ENCODE measurements around the gene CDH18.

The CDH18 gene

DNA sequence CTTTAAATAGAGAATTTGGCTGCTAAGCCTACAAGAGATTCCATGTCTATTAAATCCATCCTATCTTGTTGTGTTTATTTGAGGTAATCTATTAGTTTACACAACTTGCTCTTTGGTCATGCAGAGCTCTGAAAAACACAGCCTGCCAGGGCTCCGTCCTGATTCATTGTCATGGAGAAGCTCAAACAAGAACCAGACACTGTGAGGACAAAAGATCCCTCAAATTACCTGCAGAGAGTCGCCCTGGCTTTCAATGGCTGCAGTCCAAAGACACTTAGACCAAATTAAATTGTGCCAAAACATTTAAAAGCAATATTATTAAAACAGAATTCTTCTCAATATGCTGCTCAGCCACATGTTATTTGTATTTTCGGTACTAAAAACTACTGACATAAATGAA, 60.1 kb downstream of the CDH18 start:
- H3K36me3 ChIP-seq (ENCODE audit: insufficient read depth, low read length): no peaks in the 10 kb centered on the region

DNA sequence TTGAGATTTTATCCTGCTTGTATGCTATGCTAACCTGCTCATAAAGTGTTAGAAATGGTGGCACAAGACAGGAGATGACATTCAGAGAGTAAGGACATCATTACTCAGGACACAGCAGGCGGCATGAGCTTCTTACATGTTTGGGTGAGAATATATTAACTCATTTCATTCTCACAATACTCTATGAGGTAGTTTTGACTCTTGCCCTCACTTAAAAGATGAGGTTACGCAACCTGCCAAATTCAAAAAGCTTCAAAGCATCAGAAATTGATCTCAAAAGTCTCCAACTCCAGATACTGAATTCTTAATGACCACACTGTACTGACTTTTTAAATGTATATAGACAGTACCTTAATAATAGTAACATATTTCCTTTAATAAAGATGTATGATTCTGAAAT, 60.8 kb downstream of the CDH18 start:
- Histone ChIP-seq H3K36me3 (ENCODE audit: insufficient read depth, low read length) (no peaks in the 10 kb centered on the region), H3K4me3 (ENCODE audit: low read length) (no peak overlapping the region), H3K9me3 (replicated peaks; ENCODE audit: low read length) (no peaks in the 10 kb centered on the region), H3K9ac (ENCODE audit: low read depth, low read length) (no peak overlapping the region), H3K4me1 (ENCODE audit: control insufficient read depth, insufficient read depth, low read length) (peaks cover 26% of the 10 kb centered on the region), H3K4me2 (ENCODE audit: low read length) (no peak overlapping the region), H3K27me3 (ENCODE audit: control insufficient read depth, insufficient read depth, low read length) (no peaks in the 10 kb centered on the region)

More for the DNA sequence above, 60.1 kb downstream of the CDH18 start:
- Histone ChIP-seq H3K9me3 (replicated peaks; ENCODE audit: low read length) (no peaks in the 10 kb centered on the region), H3K4me2 (ENCODE audit: low read length) (no peak overlapping the region), H3K4me3 (ENCODE audit: low read length) (no peak overlapping the region), H3K27me3 (ENCODE audit: control insufficient read depth, insufficient read depth, low read length) (no peaks in the 10 kb centered on the region), H3K4me1 (ENCODE audit: control insufficient read depth, insufficient read depth, low read length) (peaks cover 26% of the 10 kb centered on the region), H3K9ac (ENCODE audit: low read depth, low read length) (no peak overlapping the region)

DNA sequence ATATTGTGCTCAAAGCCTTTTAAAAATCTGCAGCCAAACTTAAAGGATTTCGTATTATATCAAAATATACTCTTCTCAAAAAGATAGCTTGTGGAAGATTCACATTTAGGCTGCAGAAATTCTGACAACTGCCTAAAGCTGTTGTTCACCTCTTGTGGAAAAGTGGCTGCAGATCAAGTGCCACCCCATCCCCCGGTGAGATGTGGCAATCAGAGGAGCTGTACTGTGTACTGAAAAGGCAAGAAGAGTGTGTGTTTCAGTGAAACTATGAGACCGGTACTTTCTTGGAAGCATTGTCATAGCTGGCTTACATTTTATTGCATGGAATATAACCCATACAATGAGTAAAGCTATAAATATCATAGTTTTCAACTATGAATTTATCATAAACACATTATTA, 64.3 kb downstream of the CDH18 start:
- Histone ChIP-seq H3K9me3 (replicated peaks; ENCODE audit: low read length) (no peaks in the 10 kb centered on the region), H3K4me3 (ENCODE audit: low read length) (no peak overlapping the region), H3K4me2 (ENCODE audit: low read length) (no peak overlapping the region), H3K9ac (ENCODE audit: low read depth, low read length) (no peak overlapping the region), H3K36me3 (ENCODE audit: insufficient read depth, low read length) (no peaks in the 10 kb centered on the region), H3K27me3 (ENCODE audit: control insufficient read depth, insufficient read depth, low read length) (no peaks in the 10 kb centered on the region), H3K4me1 (ENCODE audit: control insufficient read depth, insufficient read depth, low read length) (peaks cover 25% of the 10 kb centered on the region)

DNA sequence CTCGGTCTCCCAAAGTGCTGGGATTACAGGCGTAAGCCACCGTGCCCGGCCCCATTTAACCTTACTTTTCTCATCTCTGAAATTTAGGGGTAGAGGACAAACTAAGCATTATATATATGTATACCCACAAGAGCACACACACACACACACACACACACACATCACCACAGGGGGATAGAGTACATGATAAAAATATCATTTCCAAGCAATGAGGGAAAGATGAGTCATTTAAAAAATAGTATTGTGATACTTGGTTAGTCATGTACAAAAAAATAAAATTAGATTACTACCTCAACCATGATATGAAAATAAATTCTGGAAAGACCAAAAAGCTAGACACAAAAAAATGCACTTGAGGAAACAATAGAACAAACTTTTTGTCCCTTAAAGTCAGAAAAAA, 67.2 kb downstream of the CDH18 start:
- no peak overlapping the region for H3K4me2 ChIP-seq (ENCODE audit: low read length)
- H3K4me1 ChIP-seq (ENCODE audit: control insufficient read depth, insufficient read depth, low read length): peaks cover 29% of the 10 kb centered on the region
- no peaks in the 10 kb centered on the region for H3K36me3 ChIP-seq (ENCODE audit: insufficient read depth, low read length)
- H3K9me3 ChIP-seq (replicated peaks; ENCODE audit: low read length): no peaks in the 10 kb centered on the region
- H3K9ac ChIP-seq (ENCODE audit: low read depth, low read length): no peak overlapping the region
- H3K4me3 ChIP-seq (ENCODE audit: low read length): no peak overlapping the region
- no peaks in the 10 kb centered on the region for H3K27me3 ChIP-seq (ENCODE audit: control insufficient read depth, insufficient read depth, low read length)

DNA sequence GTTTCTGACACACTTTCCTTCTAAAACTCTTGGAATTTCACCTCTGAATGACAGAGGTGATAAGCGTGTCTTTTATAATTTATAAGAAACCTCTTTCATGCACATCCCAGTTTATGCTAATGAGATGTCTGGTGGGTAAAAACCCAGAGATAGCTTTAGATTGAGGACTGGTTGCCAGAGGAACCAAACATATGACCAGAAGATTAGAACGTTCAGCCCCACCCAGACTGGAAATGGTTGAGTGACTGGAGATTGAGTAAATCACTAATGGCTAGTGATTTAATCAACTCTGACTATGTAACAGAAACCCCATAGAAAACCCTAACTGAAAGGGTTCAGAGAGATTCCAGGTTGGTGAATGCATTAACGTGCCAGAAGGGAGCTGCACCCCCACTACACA, 69.2 kb downstream of the CDH18 start:
- no peak overlapping the region for H3K9ac ChIP-seq (ENCODE audit: low read depth, low read length)
- no peak overlapping the region for H3K4me3 ChIP-seq (ENCODE audit: low read length)
- H3K36me3 ChIP-seq (ENCODE audit: insufficient read depth, low read length): no peaks in the 10 kb centered on the region
- no peaks in the 10 kb centered on the region for H3K27me3 ChIP-seq (ENCODE audit: control insufficient read depth, insufficient read depth, low read length)
- no peak overlapping the region for H3K4me2 ChIP-seq (ENCODE audit: low read length)
- no peaks in the 10 kb centered on the region for H3K9me3 ChIP-seq (replicated peaks; ENCODE audit: low read length)
- peaks cover 22% of the 10 kb centered on the region for H3K4me1 ChIP-seq (ENCODE audit: control insufficient read depth, insufficient read depth, low read length)

DNA sequence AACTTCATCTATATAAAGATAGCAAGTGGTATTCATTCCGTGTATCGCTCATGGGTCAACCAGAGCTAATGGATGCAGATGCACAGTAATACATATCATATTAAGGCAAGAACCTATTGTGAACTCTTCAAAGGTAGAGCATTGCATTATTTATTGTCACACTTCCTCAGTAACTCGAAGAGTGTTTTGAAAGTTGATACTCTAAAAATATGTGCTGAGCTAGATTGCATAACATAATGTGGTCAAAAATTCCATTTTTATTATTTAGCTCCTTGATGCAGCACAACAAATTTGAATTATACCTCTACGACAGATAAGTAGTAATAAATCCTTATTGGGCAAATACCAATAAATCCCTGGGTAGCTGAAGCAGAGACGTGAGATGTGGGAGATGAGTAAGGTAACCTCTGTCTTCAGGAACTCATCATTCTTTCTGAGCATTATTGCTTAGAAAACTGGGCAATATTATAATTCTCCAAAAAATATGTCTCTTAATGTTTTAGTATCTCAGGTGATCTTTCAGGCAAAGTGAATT, 70.3 kb downstream of the CDH18 start:
- Histone ChIP-seq H3K4me1 (ENCODE audit: control insufficient read depth, insufficient read depth, low read length) (peaks cover 17% of the 10 kb centered on the region), H3K9me3 (replicated peaks; ENCODE audit: low read length) (no peaks in the 10 kb centered on the region), H3K4me2 (ENCODE audit: low read length) (no peak overlapping the region), H3K36me3 (ENCODE audit: insufficient read depth, low read length) (no peaks in the 10 kb centered on the region), H3K9ac (ENCODE audit: low read depth, low read length) (no peak overlapping the region), H3K4me3 (ENCODE audit: low read length) (no peak overlapping the region), H3K27me3 (ENCODE audit: control insufficient read depth, insufficient read depth, low read length) (no peaks in the 10 kb centered on the region)

DNA sequence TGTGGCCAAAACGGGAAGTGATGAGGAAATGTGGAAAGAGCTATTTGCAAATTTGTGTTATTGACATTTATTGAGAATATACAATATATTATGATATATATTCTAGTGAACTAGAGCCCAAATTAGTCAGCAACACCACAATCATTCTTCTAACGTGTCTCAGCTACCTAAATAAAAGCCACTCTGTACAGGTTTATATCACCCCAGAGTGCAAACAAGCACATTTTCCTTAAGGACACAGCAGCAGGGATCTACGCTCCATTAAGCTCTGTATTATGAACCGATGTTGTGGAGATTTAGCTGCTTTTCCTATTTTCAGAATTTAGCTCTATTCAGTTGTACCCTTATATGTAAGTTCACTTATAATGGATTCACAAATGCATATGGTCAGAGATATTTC, 77.9 kb downstream of the CDH18 start:
- Histone ChIP-seq H3K9me3 (replicated peaks; ENCODE audit: low read length) (no peaks in the 10 kb centered on the region), H3K4me1 (ENCODE audit: control insufficient read depth, insufficient read depth, low read length) (no peaks in the 10 kb centered on the region)

DNA sequence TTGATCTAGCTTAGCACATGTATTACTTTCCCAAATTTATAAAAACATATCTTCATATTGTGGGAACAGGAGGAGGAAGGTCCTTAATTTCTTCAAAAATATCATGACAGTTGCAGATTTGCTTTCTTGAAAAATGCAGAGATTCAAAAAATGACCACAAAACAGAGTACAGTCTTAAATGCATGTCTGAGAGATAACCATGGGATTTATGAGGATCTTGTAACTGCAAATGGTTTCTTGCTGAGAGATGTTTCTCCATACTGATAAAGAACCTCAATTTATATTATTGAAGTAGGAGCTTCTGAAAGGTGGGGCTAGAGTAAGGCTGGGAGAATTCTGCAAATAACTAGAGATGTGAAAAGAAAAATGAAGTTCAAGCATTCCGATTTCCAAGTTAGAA, 83.2 kb downstream of the CDH18 start:
- H3K36me3 ChIP-seq (ENCODE audit: insufficient read depth, low read length): no peaks in the 10 kb centered on the region
- no peaks in the 10 kb centered on the region for H3K9me3 ChIP-seq (replicated peaks; ENCODE audit: low read length)
- H3K9ac ChIP-seq (ENCODE audit: low read depth, low read length): no peak overlapping the region
- H3K4me2 ChIP-seq (ENCODE audit: low read length): no peak overlapping the region
- no peaks in the 10 kb centered on the region for H3K4me1 ChIP-seq (ENCODE audit: control insufficient read depth, insufficient read depth, low read length)
- no peaks in the 10 kb centered on the region for H3K27me3 ChIP-seq (ENCODE audit: control insufficient read depth, insufficient read depth, low read length)
- no peak overlapping the region for H3K4me3 ChIP-seq (ENCODE audit: low read length)

More for the DNA sequence above, 77.9 kb downstream of the CDH18 start:
- no peaks in the 10 kb centered on the region for H3K36me3 ChIP-seq (ENCODE audit: insufficient read depth, low read length)
- no peak overlapping the region for H3K9ac ChIP-seq (ENCODE audit: low read depth, low read length)
- H3K27me3 ChIP-seq (ENCODE audit: control insufficient read depth, insufficient read depth, low read length): no peaks in the 10 kb centered on the region
- no peak overlapping the region for H3K4me3 ChIP-seq (ENCODE audit: low read length)
- no peak overlapping the region for H3K4me2 ChIP-seq (ENCODE audit: low read length)

DNA sequence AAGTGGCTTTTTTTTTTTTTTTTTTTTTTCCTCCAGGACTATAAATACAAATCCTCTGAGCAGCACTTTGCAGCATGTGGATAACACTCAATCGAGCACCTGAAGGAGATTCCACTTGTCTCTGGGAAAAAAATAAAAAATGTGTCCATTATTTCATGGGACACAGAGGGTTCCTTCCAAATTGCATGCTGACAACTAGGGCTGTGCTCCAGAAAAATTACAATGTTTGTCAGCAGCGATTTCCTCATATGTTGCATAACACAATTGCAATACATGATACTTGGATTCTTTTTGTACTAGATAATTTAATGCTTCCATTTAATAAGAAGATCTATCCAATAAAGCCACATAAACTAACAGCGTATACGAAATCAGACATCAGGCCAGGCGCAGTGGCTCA, 84.4 kb downstream of the CDH18 start:
- Histone ChIP-seq H3K9me3 (replicated peaks; ENCODE audit: low read length) (no peaks in the 10 kb centered on the region), H3K36me3 (ENCODE audit: insufficient read depth, low read length) (no peaks in the 10 kb centered on the region), H3K4me3 (ENCODE audit: low read length) (no peak overlapping the region), H3K27me3 (ENCODE audit: control insufficient read depth, insufficient read depth, low read length) (no peaks in the 10 kb centered on the region), H3K4me1 (ENCODE audit: control insufficient read depth, insufficient read depth, low read length) (no peaks in the 10 kb centered on the region), H3K4me2 (ENCODE audit: low read length) (no peak overlapping the region), H3K9ac (ENCODE audit: low read depth, low read length) (no peak overlapping the region)

DNA sequence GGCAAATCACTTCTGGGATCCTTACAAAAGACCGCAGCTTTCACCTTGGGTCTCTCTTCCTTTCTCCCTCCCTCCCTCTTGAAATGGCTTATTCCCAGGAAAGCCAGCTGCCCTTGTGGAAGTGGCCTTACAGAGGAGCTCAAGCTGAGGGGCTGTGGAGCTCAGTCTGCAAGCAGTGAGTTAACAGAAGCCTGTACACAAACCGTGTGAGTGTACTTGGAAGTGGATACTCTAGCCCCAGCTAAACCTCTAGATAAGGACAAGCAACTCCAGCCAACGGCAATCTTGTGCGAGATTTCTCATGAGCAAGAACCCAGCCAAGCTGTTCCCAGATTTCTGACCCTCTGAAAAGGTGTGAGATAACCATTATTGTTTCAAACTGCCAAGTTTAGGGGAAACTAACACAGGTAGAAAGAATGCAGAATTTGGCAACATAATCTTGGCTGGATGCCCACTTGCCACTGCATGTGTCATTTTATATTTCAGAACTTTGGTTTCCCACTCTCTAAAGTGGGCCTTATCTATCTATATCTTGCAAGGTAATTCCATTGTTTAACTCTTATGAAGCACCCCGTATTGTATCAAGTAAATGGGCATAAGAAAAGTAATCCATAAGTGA, 85.6 kb downstream of the CDH18 start:
- Histone ChIP-seq H3K4me1 (ENCODE audit: control insufficient read depth, insufficient read depth, low read length) (no peaks in the 10 kb centered on the region), H3K4me3 (ENCODE audit: low read length) (no peak overlapping the region), H3K9me3 (replicated peaks; ENCODE audit: low read length) (no peaks in the 10 kb centered on the region), H3K36me3 (ENCODE audit: insufficient read depth, low read length) (no peaks in the 10 kb centered on the region), H3K4me2 (ENCODE audit: low read length) (no peak overlapping the region), H3K27me3 (ENCODE audit: control insufficient read depth, insufficient read depth, low read length) (no peaks in the 10 kb centered on the region), H3K9ac (ENCODE audit: low read depth, low read length) (no peak overlapping the region)

DNA sequence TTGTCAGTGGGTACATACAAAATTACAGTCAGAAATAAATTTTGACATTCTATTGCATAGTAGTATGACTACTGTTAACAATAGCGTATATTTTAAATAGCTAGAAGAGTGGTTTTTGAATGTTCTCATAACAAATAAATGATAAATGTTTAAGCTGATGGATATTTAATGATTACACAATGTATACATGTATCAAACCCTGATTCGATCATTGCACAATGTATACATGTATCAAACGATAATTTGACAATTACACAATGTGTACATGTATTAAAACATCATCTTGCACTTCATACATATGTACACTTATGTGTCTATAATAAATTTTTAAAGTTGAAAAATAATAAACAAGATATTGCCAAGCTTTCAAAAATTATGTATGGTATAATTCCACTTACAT, 87.7 kb downstream of the CDH18 start:
- H3K9ac ChIP-seq (ENCODE audit: low read depth, low read length): no peak overlapping the region
- no peaks in the 10 kb centered on the region for H3K27me3 ChIP-seq (ENCODE audit: control insufficient read depth, insufficient read depth, low read length)
- peaks cover 5% of the 10 kb centered on the region for H3K4me1 ChIP-seq (ENCODE audit: control insufficient read depth, insufficient read depth, low read length)
- no peak overlapping the region for H3K4me2 ChIP-seq (ENCODE audit: low read length)
- no peaks in the 10 kb centered on the region for H3K36me3 ChIP-seq (ENCODE audit: insufficient read depth, low read length)
- H3K9me3 ChIP-seq (replicated peaks; ENCODE audit: low read length): no peaks in the 10 kb centered on the region
- H3K4me3 ChIP-seq (ENCODE audit: low read length): no peak overlapping the region

DNA sequence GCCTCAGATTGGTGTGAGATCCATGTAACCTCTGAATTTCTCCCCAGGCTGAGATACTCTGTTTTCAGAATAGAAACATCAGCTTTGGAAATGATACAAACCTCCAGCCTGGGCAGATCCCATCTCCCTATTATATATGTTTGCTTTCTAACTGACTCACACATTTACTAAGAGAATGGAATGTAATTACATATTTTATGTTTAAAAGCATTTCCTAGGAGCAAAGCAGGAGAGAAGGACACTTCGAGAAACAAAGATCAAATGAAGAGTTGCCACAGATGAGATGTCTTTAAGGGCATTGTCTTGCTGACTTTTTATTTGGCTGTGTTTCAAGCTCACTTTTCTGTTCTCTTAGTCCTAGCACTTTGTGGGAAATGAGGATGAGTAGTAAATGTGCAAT, 96.3 kb downstream of the CDH18 start:
- peak overlapping the region; percentile 22 for H3K9ac ChIP-seq (ENCODE audit: low read depth, low read length)
- H3K4me1 ChIP-seq (ENCODE audit: control insufficient read depth, insufficient read depth, low read length): peaks cover 31% of the 10 kb centered on the region
- no peaks in the 10 kb centered on the region for H3K9me3 ChIP-seq (replicated peaks; ENCODE audit: low read length)
- no peaks in the 10 kb centered on the region for H3K36me3 ChIP-seq (ENCODE audit: insufficient read depth, low read length)
- H3K4me3 ChIP-seq (ENCODE audit: low read length): no peak overlapping the region
- no peaks in the 10 kb centered on the region for H3K27me3 ChIP-seq (ENCODE audit: control insufficient read depth, insufficient read depth, low read length)
- peak overlapping the region; percentile 57 for H3K4me2 ChIP-seq (ENCODE audit: low read length)

All from skeletal muscle satellite cell (primary cell).